GM10248 (cell line): Measurements from ENCODE around the gene LOXL3.
A peak's percentile ranks its signal among the peaks of the same experiment; 100 is the strongest.

Source experiments
- CTCF ChIA-PET: fragments of 300-600 bp; sonication (Branson Sonifier 250); formaldehyde crosslinking; extraction: SDS; loops from one replicate; lab custom pipeline; 2021; ENCODE audit warnings: antibody characterized with exemption; lab: Yijun Ruan, JAX
- POLR2A ChIA-PET: fragments of 350-650 bp; sonication (Branson Sonifier 250); formaldehyde crosslinking; extraction: SDS; loops from one replicate; lab custom pipeline; 2020; ENCODE audit warnings: antibody characterized with exemption; lab: Yijun Ruan, JAX
- DNase-seq: peaks from one replicate; pipeline ENCODE4 v3.0.0; 2012; ENCODE audit errors: extremely low spot score
- CTCF ChIP-seq: IDR thresholded peaks from 2 replicates; pipeline ENCODE4 v1.5.1; 2012; ENCODE audit warnings: mild to moderate bottlenecking, low read depth; ENCODE audit errors: extremely low read depth, missing control alignments, control extremely low read depth

The LOXL3 gene, protein sequence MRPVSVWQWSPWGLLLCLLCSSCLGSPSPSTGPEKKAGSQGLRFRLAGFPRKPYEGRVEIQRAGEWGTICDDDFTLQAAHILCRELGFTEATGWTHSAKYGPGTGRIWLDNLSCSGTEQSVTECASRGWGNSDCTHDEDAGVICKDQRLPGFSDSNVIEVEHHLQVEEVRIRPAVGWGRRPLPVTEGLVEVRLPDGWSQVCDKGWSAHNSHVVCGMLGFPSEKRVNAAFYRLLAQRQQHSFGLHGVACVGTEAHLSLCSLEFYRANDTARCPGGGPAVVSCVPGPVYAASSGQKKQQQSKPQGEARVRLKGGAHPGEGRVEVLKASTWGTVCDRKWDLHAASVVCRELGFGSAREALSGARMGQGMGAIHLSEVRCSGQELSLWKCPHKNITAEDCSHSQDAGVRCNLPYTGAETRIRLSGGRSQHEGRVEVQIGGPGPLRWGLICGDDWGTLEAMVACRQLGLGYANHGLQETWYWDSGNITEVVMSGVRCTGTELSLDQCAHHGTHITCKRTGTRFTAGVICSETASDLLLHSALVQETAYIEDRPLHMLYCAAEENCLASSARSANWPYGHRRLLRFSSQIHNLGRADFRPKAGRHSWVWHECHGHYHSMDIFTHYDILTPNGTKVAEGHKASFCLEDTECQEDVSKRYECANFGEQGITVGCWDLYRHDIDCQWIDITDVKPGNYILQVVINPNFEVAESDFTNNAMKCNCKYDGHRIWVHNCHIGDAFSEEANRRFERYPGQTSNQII

GRCh38 chr2:74553892-74554819 is at the start of gene LOXL3, which contains the start of gene DOK1:
LOXL3 (minus strand) TSS chr2:74553942; CDS start chr2:74552634, 1,308 bp downstream.
DOK1 (plus strand) TSS chr2:74554720; CDS start chr2:74554755, 35 bp downstream.
- no peak for TF ChIP-seq CTCF
- ChIA-PET CTCF (interaction anchor here (1.2 to 3.8 kb wide), 3 partner anchors 12 to 23 kb away, joined by 3 to 26 read pairs (median 7); no protein-coding TSS in a partner anchor), POLR2A (interaction anchor here (0.6 to 0.7 kb wide), 2 partner anchors 100 to 424 kb away, joined by 4 to 8 read pairs; no protein-coding TSS in a partner anchor)
- DNase-seq, result peak; percentile 90

GRCh38 chr2:74602586-74603281 is 49.0 kb upstream of the LOXL3 start:
- ChIA-PET POLR2A (no interaction called here), CTCF (interaction anchor here (0.8 to 7.1 kb wide), 4 partner anchors 9 to 15 kb away, joined by 3 to 101 read pairs (median 5); no protein-coding TSS in a partner anchor)
- TF ChIP-seq CTCF, result no peak
- DNase-seq, result no peak

- DNase-seq, result no peak
- ChIA-PET POLR2A (no interaction called here), CTCF (interaction anchor here (0.6 to 7.1 kb wide), 3 partner anchors 12 to 350 kb away, joined by 3 to 101 read pairs (median 3); no protein-coding TSS in a partner anchor)
- no peak for TF ChIP-seq CTCF
Observed at GRCh38 chr2:74599676-74600075, 45.9 kb upstream of the LOXL3 start.

GRCh38 chr2:74597410-74597809 is 43.7 kb upstream of the LOXL3 start:
- DNase-seq, result no peak
- ChIA-PET CTCF (interaction anchor here (1.5 to 7.1 kb wide), 3 partner anchors 9 to 115 kb away, joined by 3 to 101 read pairs (median 4); partner anchors contain the start of genes CCDC142 and TTC31), POLR2A (no interaction called here)
- no peak for TF ChIP-seq CTCF

GRCh38 chr2:74596584-74596983 is 42.8 kb upstream of the LOXL3 start:
- POLR2A ChIA-PET, result no interaction called here

More at GRCh38 chr2:74596584-74596983, 42.8 kb upstream of the LOXL3 start:
- DNase-seq, result no peak
- TF ChIP-seq CTCF, result no peak
- CTCF ChIA-PET, result interaction anchor here (1.7 kb wide), 1 partner anchor 114 kb away, joined by 4 read pairs; the partner anchor contains the start of genes CCDC142 and TTC31
